Activated T-cell treated with anti-CD3 and anti-CD28 coated beads, Interleukin-2, amount 50 U/mL, for 48 hours (primary cell): ENCODE measurements around the gene TSFM.
A peak's percentile ranks its signal among the peaks of the same experiment; 100 is the strongest.

ENCODE experiments used
- DNase-seq, 2 experiments: peaks; one replicate each; pipeline ENCODE4 v3.0.0-alpha.2; 2020

The TSFM gene

GRCh38 chr12:57781244-57781643 lies 1.3 kb upstream of the TSFM start:
- no peak for DNase-seq

- no peak for DNase-seq
These were observed 786 bp upstream of the TSFM start for GRCh38 chr12:57781801-57782200.

GRCh38 chr12:57782243-57782607 lies 362 bp upstream of the TSFM start:
- DNase-seq, result no peak

DNA sequence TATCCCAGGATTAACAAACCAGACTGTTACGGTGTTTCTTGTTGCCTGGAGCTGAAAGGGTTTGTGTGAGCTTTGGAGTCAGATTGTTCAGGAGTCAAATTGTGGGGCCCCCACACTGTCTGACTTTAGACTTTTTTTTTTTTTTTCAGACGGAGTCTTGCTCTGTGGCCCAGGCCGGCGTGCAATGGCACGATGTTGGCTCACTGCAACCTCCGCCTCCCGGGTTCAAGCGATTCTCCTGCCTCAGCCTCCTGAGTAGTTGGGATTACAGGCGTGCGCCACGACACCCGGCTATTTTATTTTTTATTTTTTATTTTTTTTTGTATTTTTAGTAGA lies 847 bp downstream of the TSFM start:
- no peak for DNase-seq

GRCh38 chr12:57783861-57784260 lies 1.3 kb downstream of the TSFM start:
- DNase-seq, result no peak

- DNase-seq, result no peak
These were observed 11.3 kb downstream of the TSFM start for GRCh38 chr12:57793920-57794319.

DNA sequence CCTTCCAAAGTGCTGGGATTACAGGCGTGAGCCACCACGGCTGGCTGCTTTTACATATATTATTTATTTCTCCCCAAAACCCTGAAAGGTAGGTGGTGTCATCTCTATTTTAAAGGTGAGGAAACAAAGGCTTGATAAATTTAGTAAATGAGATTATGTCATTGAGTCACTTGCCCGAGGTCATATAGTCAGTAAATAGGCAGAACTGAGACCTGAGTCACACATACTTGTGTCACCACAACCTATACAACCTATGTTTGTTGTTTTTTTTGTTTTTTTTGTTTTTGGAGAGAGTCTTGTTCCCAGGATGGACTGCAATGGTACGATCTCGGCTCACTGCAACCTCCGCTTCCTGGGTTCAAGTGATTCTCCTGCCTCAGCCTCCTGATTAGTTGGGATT lies 12.8 kb downstream of the TSFM start:
- DNase-seq, result no peak

DNA sequence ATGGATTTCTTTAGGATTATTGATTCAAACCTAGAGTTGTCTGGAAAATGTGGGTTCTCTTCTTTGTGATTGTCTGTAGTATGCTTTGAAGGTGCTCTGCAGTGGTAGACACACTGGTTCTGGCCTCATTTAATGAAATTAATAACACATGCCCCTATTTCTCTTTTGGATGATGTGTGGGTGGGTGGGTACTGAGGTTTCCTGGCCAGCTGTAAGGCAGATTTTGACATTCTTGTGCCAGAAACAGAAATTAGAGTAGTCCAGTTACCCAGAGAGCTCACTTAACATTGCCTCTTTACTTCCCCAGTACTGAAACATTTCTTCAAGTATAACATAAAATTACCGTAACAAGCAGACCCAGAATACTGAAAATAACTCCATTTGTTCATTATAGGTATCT lies 14.4 kb downstream of the TSFM start:
- no peak for DNase-seq

DNA sequence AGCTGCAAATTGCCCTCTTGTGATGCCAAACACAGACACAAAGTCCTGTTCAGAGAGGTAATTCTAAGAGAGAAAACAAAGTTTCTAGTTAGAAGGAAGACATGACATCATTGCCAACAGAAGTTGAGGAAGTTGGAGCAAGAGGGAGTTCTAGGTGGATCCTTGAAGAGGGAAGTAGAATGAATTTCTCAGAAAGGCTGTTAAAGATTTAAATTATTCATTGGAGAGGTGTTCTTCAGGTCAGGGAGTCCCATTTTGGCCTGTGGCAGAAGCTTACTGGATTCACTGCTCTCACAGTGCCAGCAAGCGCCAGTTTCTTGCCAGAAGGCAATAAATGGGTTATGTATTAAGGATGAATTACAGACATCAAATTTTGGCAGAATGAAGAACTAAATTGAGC lies 15.3 kb downstream of the TSFM start:
- DNase-seq, result no peak

- no peak for DNase-seq
These were observed 18.4 kb downstream of the TSFM start for GRCh38 chr12:57800965-57801364.

DNA sequence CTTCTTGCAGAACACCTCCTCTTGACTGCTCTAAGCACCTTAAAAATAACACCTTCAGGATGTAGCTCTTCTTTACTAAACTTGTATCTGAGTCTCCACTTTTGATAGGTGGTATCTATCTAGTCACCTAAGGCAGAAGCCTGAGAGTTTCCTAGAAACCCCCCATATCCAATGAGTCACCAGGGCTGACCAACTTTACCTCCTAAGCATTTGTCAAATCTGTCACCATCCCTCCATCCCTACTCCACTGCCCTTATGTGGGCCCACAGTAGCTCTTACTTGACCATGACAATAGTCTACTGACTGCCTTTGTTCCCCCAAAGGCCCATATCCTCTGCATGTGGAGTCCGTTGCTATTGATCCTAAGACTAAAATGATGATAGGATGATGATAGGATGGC lies 20.0 kb downstream of the TSFM start:
- no peak for DNase-seq

DNA sequence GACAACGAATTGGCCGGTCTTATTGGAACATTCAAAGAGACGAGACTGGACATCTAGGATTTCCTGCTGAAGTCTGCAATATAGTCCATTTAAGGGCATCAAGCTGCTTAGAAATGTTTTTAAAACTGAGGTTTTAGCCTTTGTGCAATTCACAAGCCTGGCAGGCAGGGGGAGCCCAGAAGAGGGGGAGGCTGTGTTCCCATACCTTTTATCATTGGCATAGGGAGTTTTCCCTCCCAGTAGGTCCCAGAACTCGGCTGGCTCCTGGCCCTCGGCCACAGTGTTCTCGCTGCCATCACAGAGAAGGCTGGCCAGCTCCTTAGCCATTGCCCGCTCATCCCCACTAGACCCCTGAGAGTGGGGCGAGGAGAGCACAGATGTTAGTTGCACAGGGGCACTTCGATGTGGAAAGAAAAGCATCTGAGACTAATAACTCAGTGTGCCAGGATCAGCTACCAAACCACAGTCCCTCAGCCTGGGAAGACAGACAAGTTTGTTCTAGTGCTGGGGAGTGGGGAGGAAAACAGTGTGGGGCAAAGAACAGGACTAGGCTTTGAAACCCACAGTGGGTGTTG lies 20.8 kb downstream of the TSFM start:
- DNase-seq, result peak; percentile 46 to 47

DNA sequence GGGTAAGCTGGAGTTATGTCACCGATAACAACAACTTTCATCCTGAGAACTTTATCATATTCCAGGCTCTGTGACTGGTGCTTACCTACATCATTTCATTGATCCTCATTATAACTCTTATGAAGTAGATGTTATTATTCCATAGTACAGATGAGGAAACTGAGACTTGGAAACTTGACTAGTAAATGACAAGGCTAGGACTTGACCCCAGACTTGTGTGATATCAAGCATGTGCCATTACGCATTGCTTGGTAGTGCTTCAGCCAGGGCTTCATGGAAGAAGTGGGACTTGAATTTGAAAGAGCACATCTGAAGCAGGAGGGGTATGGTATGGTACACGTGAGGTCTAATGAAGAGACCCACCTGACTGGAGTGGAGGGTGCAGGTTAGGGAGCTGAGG lies 24.1 kb downstream of the TSFM start:
- DNase-seq, result no peak

GRCh38 chr12:57807285-57807684 lies 24.7 kb downstream of the TSFM start:
- DNase-seq, result no peak

- no peak for DNase-seq
These were observed 25.8 kb downstream of the TSFM start for GRCh38 chr12:57808351-57808750.

DNA sequence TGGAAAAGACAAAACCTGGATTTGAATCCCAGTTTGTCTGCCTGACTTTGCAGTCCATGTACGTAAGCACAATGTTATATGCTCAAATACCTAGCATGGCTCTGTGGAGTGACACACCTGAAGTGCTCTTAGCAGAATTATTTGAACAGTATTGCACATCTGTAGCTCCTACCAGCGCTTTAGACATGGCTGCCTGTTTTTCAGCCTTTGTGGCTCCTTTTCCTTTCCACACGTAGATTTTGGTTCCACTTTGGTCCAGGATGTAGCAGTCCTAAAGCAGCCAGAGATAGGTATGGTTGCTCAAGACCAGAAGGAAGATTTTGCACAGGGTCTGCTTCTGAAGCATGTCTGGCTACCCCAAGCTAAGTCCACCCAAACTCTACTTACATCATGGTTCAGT lies 26.8 kb downstream of the TSFM start:
- DNase-seq, result no peak

DNA sequence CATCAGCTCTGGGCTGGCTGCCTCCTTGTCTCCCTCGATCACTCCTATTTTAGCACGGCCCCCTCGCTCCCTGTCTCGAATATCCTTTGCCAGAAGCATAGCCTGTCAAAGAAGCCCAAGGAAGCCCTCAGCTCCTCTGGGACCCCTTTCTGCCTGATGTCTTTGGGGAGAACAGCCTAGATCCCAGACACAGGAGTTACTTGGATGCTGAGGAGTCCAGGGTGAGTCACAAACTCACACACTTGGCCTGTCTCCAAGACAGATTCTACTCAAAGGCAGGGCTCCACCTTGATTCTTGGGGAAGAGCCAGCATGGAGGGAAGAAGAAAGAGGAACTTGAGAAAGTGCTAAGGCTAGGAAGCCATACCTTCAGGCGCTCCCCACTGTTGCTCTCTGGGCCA lies 27.9 kb downstream of the TSFM start:
- no peak for DNase-seq

DNA sequence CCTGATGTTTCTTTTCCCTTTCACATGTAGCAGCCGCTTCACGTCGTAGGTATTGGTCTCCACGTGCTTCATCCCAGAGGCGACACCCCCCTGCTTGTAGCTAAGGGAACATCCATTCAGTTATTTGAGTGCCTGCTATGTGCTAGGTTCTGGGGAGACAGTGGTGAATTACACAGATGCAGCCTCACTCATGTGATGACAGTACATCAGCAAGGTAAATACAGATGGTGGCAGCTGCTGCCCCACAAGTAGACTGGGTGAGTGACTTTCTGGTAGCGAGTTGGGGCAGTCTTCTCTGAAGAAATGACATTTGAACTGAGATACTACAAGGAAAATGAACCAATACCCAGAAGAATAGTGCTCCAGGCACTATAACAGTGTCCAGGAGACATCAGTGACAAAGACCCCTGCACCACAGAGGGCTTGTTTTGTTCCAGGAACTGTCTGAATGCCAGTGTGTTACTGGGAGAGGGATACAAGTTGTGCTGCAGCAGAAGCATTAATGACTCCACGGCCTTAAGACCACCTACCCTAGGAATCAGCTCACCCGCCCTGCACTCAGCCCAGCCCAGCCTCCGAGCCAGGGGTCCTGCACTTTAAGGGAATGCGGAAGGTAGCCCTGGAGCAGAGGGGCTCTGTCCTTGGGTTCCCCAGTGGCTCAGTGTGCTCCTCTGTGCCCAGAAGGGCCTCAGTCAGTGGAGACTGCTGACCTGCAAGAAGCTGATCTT lies 28.6 kb downstream of the TSFM start:
- DNase-seq, result no peak

DNA sequence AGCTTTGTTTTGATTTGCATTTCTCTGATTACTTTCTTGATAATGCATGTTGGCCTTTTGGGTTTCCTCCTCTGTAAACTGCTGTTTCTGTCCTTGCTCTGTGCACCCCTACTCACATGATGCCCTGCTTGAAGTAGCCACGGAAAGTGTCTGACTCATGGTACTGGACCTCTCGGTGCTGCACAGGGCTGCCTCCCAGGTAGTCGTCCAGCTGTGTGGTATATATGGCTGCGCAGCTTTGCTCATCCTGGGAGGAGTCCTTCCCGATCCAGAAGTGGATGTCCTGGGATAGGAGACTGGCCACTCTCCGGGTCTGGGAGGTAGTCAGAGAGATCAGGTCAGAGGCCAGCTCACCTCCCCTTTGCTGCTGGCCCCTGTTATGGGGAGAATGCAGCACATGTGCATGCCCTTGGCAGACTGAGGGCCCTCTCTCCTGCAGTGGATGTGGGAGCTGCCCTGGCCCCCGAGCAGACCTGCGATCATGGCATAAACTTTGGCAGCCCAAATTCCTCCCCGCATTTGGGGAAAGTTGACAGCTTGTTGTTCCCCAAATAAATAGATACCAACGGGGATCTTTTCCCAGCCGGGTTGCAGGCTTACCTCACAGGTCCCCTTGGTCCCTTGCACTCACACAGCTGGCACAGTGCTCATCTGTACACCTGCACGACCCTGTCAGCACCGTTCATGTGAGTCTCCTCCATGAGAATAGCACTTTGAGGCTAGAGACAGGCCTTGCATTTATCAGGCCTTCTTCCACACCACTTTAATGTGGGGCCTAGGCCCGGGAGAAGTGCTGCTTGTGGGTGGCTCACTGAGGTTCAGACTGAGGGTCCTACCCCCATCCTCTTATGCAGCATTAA lies 30.8 kb downstream of the TSFM start:
- DNase-seq, result no peak

DNA sequence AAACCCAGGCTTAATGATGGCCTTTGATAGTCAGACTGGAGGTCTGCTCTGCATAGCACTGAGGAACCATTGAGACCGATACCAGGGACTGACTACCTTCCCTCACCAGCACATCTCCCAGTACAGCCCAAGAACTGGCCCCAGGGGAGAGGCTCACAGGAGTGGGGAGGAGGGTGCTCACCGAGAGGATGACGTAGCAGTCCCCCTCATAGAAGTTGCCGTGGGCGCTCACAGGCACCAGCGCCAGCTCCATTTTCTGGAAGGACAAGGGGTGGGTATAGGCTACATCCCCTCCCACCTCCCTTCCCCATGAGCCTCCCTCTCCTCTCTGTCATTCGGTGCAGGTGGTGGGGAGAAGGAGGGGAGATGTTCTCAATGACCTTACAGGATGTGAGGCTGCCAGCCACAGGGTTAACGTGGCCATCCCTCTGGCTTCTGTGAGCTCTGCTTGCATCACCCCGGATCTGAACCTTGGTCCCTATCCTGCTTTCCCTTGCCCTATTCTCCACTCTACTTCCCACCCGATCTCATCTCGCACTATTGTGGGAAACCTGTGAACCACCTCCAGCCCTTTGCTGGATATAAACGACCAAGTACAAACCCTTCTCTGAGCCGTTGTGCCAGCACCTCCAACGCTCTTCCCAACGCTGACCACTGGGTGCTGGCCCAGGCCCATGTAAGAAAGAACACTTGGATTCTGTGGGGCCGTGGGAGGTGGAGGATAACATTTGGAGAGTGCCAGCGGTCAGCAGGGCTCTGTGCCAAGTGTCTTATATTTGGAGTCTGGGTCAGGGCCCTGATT lies 31.6 kb downstream of the TSFM start:
- no peak for DNase-seq

GRCh38 chr12:57815177-57816000 lies 32.8 kb downstream of the TSFM start:
- DNase-seq, result no peak
